OCI-M2 (cell line): ENCODE results near the gene TMEM158.

Experiments
- DNase-seq: peaks from one replicate; lab custom pipeline; 2025; ENCODE audit not compliant: unreplicated experiment; lab: John Stamatoyannopoulos, UW

TMEM158 gene

GRCh38 chr3:45234250-45234649, 8.2 kb upstream of the TMEM158 start:
- no peak for DNase-seq

- no peak for DNase-seq
Measured at GRCh38 chr3:45232521-45232920, 6.4 kb upstream of the TMEM158 start.

- DNase-seq = no peak
Measured at GRCh38 chr3:45227946-45228345, 1.9 kb upstream of the TMEM158 start.

GRCh38 chr3:45227071-45227820, 1.2 kb upstream of the TMEM158 start:
- no peak for DNase-seq

- DNase-seq = no peak
Measured at GRCh38 chr3:45225465-45226205, 452 bp downstream of the TMEM158 start.

- DNase-seq = no peak
Measured at GRCh38 chr3:45224824-45225464, 1.1 kb downstream of the TMEM158 start.

- no peak for DNase-seq
Measured at GRCh38 chr3:45223889-45224727, 2.0 kb downstream of the TMEM158 start.

GRCh38 chr3:45219694-45220093, 6.4 kb downstream of the TMEM158 start:
- no peak for DNase-seq

GRCh38 chr3:45218578-45219390, 7.3 kb downstream of the TMEM158 start:
- no peak for DNase-seq

- no peak for DNase-seq
Measured at GRCh38 chr3:45216021-45216609, 10.0 kb downstream of the TMEM158 start.

- DNase-seq = no peak
Measured at GRCh38 chr3:45215466-45215865, 10.6 kb downstream of the TMEM158 start.

- DNase-seq = no peak
Measured at GRCh38 chr3:45214061-45214680, 11.9 kb downstream of the TMEM158 start.

- DNase-seq = no peak
Measured at GRCh38 chr3:45212095-45212468, 14.0 kb downstream of the TMEM158 start.

- DNase-seq = no peak
Measured at GRCh38 chr3:45211466-45212094, 14.5 kb downstream of the TMEM158 start.

- DNase-seq = no peak
Measured at GRCh38 chr3:45210308-45211041, 15.6 kb downstream of the TMEM158 start.

GRCh38 chr3:45209526-45209925, 16.6 kb downstream of the TMEM158 start:
- no peak for DNase-seq

GRCh38 chr3:45208586-45208985, 17.5 kb downstream of the TMEM158 start:
- DNase-seq = no peak

- DNase-seq = no peak
Measured at GRCh38 chr3:45207446-45207845, 18.6 kb downstream of the TMEM158 start.
